ENCODE data around the gene NEURL3. TPM values are rescaled to one million over a fixed set of nuclear protein-coding genes. Genes with fewer than 3 reads are reported as not detected.

NEURL3 gene
- total and polyA plus RNA-seq, 2 donors (not counting 1 experiment from before 2014, with no cell fraction given) = not detected

GRCh38 chr2:96525211-96525507 is 20.0 kb upstream of the NEURL3 start:
- WGBS (ENCODE audit: insufficient coverage) = 86% methylated on average over 4 of the region's 4 CpGs
- ATAC-seq (ENCODE audit: low read depth) (no peak), DNase-seq (no peak)
- CTCF ChIA-PET = interaction anchor here (7.3 kb wide), 1 partner anchor 14 kb away, joined by 53 read pairs; no protein-coding TSS in a partner anchor
- no peaks in the 10 kb centered on the region for H3K9me3 ChIP-seq (ENCODE audit: control extremely low read depth in 1 of 3, control insufficient read depth in 2 of 3, insufficient read depth in 1 of 3, low read length in 2 of 3)
- POLR2A ChIA-PET = no interaction called here
- H3K4me2 ChIP-seq (replicated peaks; ENCODE audit: low read depth, low read length, poor library complexity, severe bottlenecking) = no peak overlapping the region
- H3K27ac Mint-ChIP-seq = no peak overlapping the region
- H3K9me3 Mint-ChIP-seq (ENCODE audit: insufficient read depth) = no peaks in the 10 kb centered on the region
- H2AFZ ChIP-seq (ENCODE audit: insufficient read depth, low read depth, low read length, poor library complexity, severe bottlenecking) = no peak overlapping the region
- H3K27ac ChIP-seq (ENCODE audit: low read length in 2 of 2) = no peak overlapping the region
- H3K4me3 ChIP-seq (ENCODE audit: control extremely low read depth in 1 of 5, extremely low read depth in 1 of 5, insufficient read depth in 1 of 5, low read depth in 2 of 5, low read length in 4 of 5) = no peak overlapping the region
- H4K20me1 ChIP-seq (ENCODE audit: control insufficient read depth, insufficient read depth, low read length, poor library complexity, severe bottlenecking) = no peaks in the 10 kb centered on the region
- H3K79me2 ChIP-seq (ENCODE audit: control insufficient read depth, insufficient read depth, low read length) = no peaks in the 10 kb centered on the region
- H3K9ac ChIP-seq (ENCODE audit: low read length) = no peak overlapping the region
- peaks cover 31% of the 10 kb centered on the region for H3K4me1 Mint-ChIP-seq
- no peaks in the 10 kb centered on the region for H3K36me3 ChIP-seq (replicated peaks in 1 of 2; ENCODE audit: control extremely low read depth in 1 of 2, control insufficient read depth in 1 of 2, extremely low read depth in 1 of 2, insufficient read depth in 2 of 2, low read length in 1 of 2)
- TF ChIP-seq EZH2 (IDR thresholded peaks at IDR 0.05; ENCODE audit: borderline replicate concordance, insufficient read depth, low read depth, low read length, poor library complexity, severe bottlenecking) (no peak), CTCF (IDR thresholded peaks at IDR 0.05) (no peak)
- intact Hi-C loops (cut with micrococcal nuclease) = no loop called here
- peaks cover 0 to 19% (median 0%) of the 10 kb centered on the region in 4 experiments for H3K27me3 ChIP-seq (replicated peaks in 1 of 4; ENCODE audit: control extremely low read depth in 1 of 4, control insufficient read depth in 3 of 4, insufficient read depth in 4 of 4, low read length in 3 of 4)
- no peak overlapping the region for H3K4me3 Mint-ChIP-seq
- peaks cover 12 to 33% of the 10 kb centered on the region in 2 donors for H3K4me1 ChIP-seq (ENCODE audit: control insufficient read depth in 2 of 2, insufficient read depth in 2 of 2, low read length in 2 of 2)
- peaks cover 5% of the 10 kb centered on the region for H3K27me3 Mint-ChIP-seq

GRCh38 chr2:96524482-96525210 is 19.5 kb upstream of the NEURL3 start:
- no peaks in the 10 kb centered on the region for H3K36me3 ChIP-seq (replicated peaks in 1 of 2; ENCODE audit: control extremely low read depth in 1 of 2, control insufficient read depth in 1 of 2, extremely low read depth in 1 of 2, insufficient read depth in 2 of 2, low read length in 1 of 2)
- H3K4me2 ChIP-seq (replicated peaks; ENCODE audit: low read depth, low read length, poor library complexity, severe bottlenecking) = no peak overlapping the region
- DNase-seq (no peak), ATAC-seq (ENCODE audit: low read depth) (no peak)
- Mint-ChIP-seq H3K27me3 (peaks cover 5% of the 10 kb centered on the region), H3K4me3 (no peak overlapping the region), H3K4me1 (peaks cover 28% of the 10 kb centered on the region), H3K27ac (no peak overlapping the region), H3K9me3 (ENCODE audit: insufficient read depth) (no peaks in the 10 kb centered on the region)
- CTCF ChIA-PET = interaction anchor here (1.0 to 7.3 kb wide), 2 partner anchors 14 to 15 kb away, joined by 3 to 53 read pairs; no protein-coding TSS in a partner anchor
- H3K4me1 ChIP-seq (ENCODE audit: control insufficient read depth in 2 of 2, insufficient read depth in 2 of 2, low read length in 2 of 2) = peaks cover 12 to 33% of the 10 kb centered on the region in 2 donors
- H3K27me3 ChIP-seq (replicated peaks in 1 of 4; ENCODE audit: control extremely low read depth in 1 of 4, control insufficient read depth in 3 of 4, insufficient read depth in 4 of 4, low read length in 3 of 4) = peaks cover 0 to 19% (median 0%) of the 10 kb centered on the region in 4 experiments
- intact Hi-C loops (cut with micrococcal nuclease) = no loop called here
- TF ChIP-seq EZH2 (IDR thresholded peaks at IDR 0.05; ENCODE audit: borderline replicate concordance, insufficient read depth, low read depth, low read length, poor library complexity, severe bottlenecking) (no peak), CTCF (IDR thresholded peaks at IDR 0.05) (no peak)
- no peak overlapping the region for H3K9ac ChIP-seq (ENCODE audit: low read length)
- POLR2A ChIA-PET = no interaction called here
- no peak overlapping the region for H3K27ac ChIP-seq (ENCODE audit: low read length in 2 of 2)
- 73% methylated on average over 14 of the region's 15 CpGs for WGBS (ENCODE audit: insufficient coverage)
- no peaks in the 10 kb centered on the region for H3K9me3 ChIP-seq (ENCODE audit: control extremely low read depth in 1 of 3, control insufficient read depth in 2 of 3, insufficient read depth in 1 of 3, low read length in 2 of 3)
- no peak overlapping the region for H2AFZ ChIP-seq (ENCODE audit: insufficient read depth, low read depth, low read length, poor library complexity, severe bottlenecking)
- no peaks in the 10 kb centered on the region for H3K79me2 ChIP-seq (ENCODE audit: control insufficient read depth, insufficient read depth, low read length)
- no peaks in the 10 kb centered on the region for H4K20me1 ChIP-seq (ENCODE audit: control insufficient read depth, insufficient read depth, low read length, poor library complexity, severe bottlenecking)
- no peak overlapping the region for H3K4me3 ChIP-seq (ENCODE audit: control extremely low read depth in 1 of 5, extremely low read depth in 1 of 5, insufficient read depth in 1 of 5, low read depth in 2 of 5, low read length in 4 of 5)

Measured in B cell (primary cell).